Measurements from ENCODE around the gene COLEC11.

COLEC11 gene

GRCh38 chr2:3636586-3637310 is 41.8 kb downstream of the COLEC11 start:
- Histone ChIP-seq H3K4me1 (ENCODE audit: insufficient read depth, low read length) (no peaks in the 10 kb centered on the region), H4K20me1 (ENCODE audit: insufficient read depth, low read length) (no peaks in the 10 kb centered on the region; the same call in 1 of the 2 replicates), H3K79me2 (ENCODE audit: insufficient read depth, low read length) (no peaks in the 10 kb centered on the region), H3K36me3 (ENCODE audit: insufficient read depth, low read length) (no peaks in the 10 kb centered on the region), H3K9ac (ENCODE audit: low read depth, low read length) (no peak overlapping the region), H3K4me3 (ENCODE audit: low read depth in 1 of 2, low read length in 2 of 2) (no peak overlapping the region), H2AFZ (ENCODE audit: low read depth, low read length) (no peak overlapping the region), H3K27me3 (ENCODE audit: insufficient read depth, low read length, poor library complexity) (no peaks in the 10 kb centered on the region), H3K9me3 (ENCODE audit: insufficient read depth, low read length, severe bottlenecking) (no peaks in the 10 kb centered on the region), H3K4me2 (ENCODE audit: insufficient read depth, low read length) (no peak overlapping the region), H3K27ac (ENCODE audit: low read length) (no peak overlapping the region)
- no peak for TF ChIP-seq EZH2 (IDR thresholded peaks at IDR 0.05; ENCODE audit: borderline replicate concordance, low read depth, low read length, severe bottlenecking)
- no peak for TF ChIP-seq CTCF (IDR thresholded peaks at IDR 0.05; ENCODE audit: borderline replicate concordance, extremely low read depth, low read length, poor library complexity, severe bottlenecking)
- ATAC-seq (ENCODE audit: insufficient read depth, low read depth) = no peak
- DNase-seq = no peak

GRCh38 chr2:3637311-3637675 is 42.4 kb downstream of the COLEC11 start:
- H3K79me2 ChIP-seq (ENCODE audit: insufficient read depth, low read length) = no peaks in the 10 kb centered on the region
- H2AFZ ChIP-seq (ENCODE audit: low read depth, low read length) = no peak overlapping the region
- H3K4me2 ChIP-seq (ENCODE audit: insufficient read depth, low read length) = no peak overlapping the region
- H3K9ac ChIP-seq (ENCODE audit: low read depth, low read length) = no peak overlapping the region
- DNase-seq (no peak), ATAC-seq (ENCODE audit: insufficient read depth, low read depth) (no peak)
- H4K20me1 ChIP-seq (ENCODE audit: insufficient read depth, low read length) = no peaks in the 10 kb centered on the region; the same call in 1 of the 2 replicates
- H3K36me3 ChIP-seq (ENCODE audit: insufficient read depth, low read length) = no peaks in the 10 kb centered on the region
- no peak for TF ChIP-seq CTCF (IDR thresholded peaks at IDR 0.05; ENCODE audit: borderline replicate concordance, extremely low read depth, low read length, poor library complexity, severe bottlenecking)
- TF ChIP-seq EZH2 (IDR thresholded peaks at IDR 0.05; ENCODE audit: borderline replicate concordance, low read depth, low read length, severe bottlenecking) = no peak
- H3K9me3 ChIP-seq (ENCODE audit: insufficient read depth, low read length, severe bottlenecking) = no peaks in the 10 kb centered on the region
- no peaks in the 10 kb centered on the region for H3K27me3 ChIP-seq (ENCODE audit: insufficient read depth, low read length, poor library complexity)
- H3K4me1 ChIP-seq (ENCODE audit: insufficient read depth, low read length) = no peaks in the 10 kb centered on the region
- no peak overlapping the region for H3K27ac ChIP-seq (ENCODE audit: low read length)
- no peak overlapping the region for H3K4me3 ChIP-seq (ENCODE audit: low read depth in 1 of 2, low read length in 2 of 2)

- no peaks in the 10 kb centered on the region for H3K36me3 ChIP-seq (ENCODE audit: insufficient read depth, low read length)
- DNase-seq = no peak
- no peaks in the 10 kb centered on the region for H3K9me3 ChIP-seq (ENCODE audit: insufficient read depth, low read length, severe bottlenecking)
Measured at GRCh38 chr2:3637692-3638455, 43.0 kb downstream of the COLEC11 start.

More at GRCh38 chr2:3637692-3638455, 43.0 kb downstream of the COLEC11 start:
- H3K27ac ChIP-seq (ENCODE audit: low read length) = no peak overlapping the region
- no peaks in the 10 kb centered on the region for H3K79me2 ChIP-seq (ENCODE audit: insufficient read depth, low read length)
- no peak for ATAC-seq (ENCODE audit: insufficient read depth, low read depth)
- no peaks in the 10 kb centered on the region for H3K27me3 ChIP-seq (ENCODE audit: insufficient read depth, low read length, poor library complexity)
- no peak overlapping the region for H2AFZ ChIP-seq (ENCODE audit: low read depth, low read length)
- H3K4me1 ChIP-seq (ENCODE audit: insufficient read depth, low read length) = no peaks in the 10 kb centered on the region
- no peak overlapping the region for H3K9ac ChIP-seq (ENCODE audit: low read depth, low read length)
- no peak for TF ChIP-seq EZH2 (IDR thresholded peaks at IDR 0.05; ENCODE audit: borderline replicate concordance, low read depth, low read length, severe bottlenecking)
- no peak for TF ChIP-seq CTCF (IDR thresholded peaks at IDR 0.05; ENCODE audit: borderline replicate concordance, extremely low read depth, low read length, poor library complexity, severe bottlenecking)
- H4K20me1 ChIP-seq (ENCODE audit: insufficient read depth, low read length) = no peaks in the 10 kb centered on the region; the same call in 1 of the 2 replicates
- H3K4me2 ChIP-seq (ENCODE audit: insufficient read depth, low read length) = no peak overlapping the region
- no peak overlapping the region for H3K4me3 ChIP-seq (ENCODE audit: low read depth in 1 of 2, low read length in 2 of 2)

Measured in DND-41 (cell line).